ENCODE results near the gene GFRA4.

Gene GFRA4

DNA sequence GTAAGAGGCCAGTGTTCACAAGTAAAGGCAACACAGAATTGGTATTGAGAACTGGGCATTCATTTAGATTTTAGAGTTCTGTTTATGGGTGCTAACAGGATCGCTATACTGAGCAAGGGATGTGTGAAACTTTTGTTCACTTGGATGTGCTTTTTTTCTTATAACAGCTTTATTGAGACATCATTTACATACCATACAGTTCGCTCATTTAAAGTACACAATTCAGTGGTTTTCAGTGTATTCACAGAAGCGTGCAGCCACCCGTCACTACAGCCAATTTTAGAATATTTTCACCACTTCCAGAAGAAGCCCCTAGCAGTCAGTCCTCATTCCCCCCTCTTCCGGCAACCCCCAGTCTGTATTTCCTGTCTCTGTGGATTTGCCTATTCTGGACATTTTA, 48.7 kb downstream of the GFRA4 start:
- no peak for DNase-seq

DNA sequence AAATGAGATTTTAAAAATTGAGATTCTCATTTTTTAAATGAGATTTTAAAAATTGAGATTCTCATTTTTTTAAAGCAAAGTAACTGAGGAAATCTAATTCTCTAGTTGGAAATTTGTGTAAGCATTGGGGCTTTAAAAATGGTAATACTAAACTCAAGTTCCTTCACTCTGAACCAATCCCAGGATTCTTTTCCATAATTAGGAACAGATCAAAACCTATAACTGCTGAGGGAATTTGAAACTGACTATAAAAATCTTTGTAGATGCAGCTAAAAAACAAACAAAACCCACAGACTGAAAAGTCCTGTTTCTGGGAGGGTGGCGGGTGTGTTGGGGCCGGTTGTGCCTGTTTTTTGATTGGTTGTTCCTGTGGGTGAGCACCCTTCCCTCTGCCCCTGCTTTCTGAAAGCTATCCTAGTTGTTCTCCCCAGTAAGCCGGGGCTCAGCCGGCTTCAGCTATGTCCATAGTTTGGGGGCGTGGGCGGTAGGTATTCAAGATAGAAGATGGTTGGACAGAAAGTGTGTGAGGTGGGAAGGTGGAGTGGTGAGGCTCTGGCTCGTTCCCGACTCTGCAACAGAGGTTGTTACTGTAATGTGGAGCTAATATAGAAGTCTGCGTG, 49.3 kb downstream of the GFRA4 start:
- no peak for DNase-seq

DNA sequence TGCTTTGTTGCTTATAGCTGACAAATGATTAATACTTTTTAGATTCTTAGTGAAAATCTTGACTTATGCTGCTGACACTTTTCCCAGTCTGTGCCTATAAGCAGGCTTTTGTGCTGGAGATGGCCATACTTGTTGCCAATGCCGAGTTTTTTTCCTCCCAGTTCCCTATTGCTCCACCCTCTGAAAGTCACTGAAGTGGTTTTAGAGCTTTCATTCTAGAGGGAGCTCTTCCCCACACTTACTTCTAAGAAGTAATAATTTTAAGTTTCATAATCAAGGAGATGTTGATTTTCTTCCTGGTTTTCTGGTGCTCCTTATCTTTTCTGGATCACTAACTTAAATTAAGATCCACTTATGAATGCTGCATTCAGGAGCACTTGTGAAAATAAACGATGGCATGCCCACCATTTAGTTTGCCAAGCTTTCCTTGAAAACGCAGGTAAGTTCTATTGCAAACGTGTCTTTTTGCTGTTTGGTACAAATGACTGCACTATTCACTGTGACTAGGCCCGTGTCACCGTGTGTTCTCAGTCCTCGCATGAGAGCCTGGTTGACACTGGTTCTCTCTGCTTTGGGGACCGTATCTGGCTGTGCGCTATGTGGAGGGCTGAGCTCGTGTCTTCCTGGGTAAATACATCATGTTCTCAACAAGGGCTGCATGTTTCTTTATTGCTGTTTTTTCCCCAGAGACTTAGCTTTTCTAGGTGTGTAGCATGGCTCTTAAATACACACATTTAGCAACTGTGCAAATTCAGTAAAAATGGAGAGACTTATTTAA, 50.2 kb downstream of the GFRA4 start:
- no peak for DNase-seq

DNA sequence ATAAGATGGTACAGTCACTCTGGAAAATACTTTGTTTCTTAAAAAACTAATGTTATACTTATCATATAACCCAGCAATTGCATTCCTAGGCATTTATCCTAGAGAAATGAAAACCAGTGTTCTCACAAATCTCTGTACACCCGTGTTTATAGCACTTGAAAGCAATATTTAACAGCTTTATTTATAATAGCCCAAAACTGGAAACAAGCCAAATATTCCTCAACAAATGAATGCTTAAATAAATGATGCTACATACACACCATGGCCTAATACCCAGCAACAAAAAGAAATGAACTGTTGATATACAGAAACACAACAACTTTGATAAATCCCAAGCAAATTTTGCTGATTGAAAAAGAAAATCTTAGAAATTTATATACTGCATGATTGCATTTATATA, 51.3 kb downstream of the GFRA4 start:
- no peak for DNase-seq

All from activated naive CD4-positive, alpha-beta T cell treated with anti-CD3 and anti-CD28 coated beads, Interleukin-2, amount 50 U/mL, for 16 hours (primary cell).